ENCODE measurements around the gene TTC22. TPM values are rescaled to one million over a fixed set of nuclear protein-coding genes. Genes with fewer than 3 reads are reported as not detected.

Gene TTC22
- total and polyA plus RNA-seq, 12 donors: 0.06 to 1.0 (median 0.15) TPM; not detected in 5

- no peak for TF ChIP-seq CTCF (IDR thresholded peaks at IDR 0.05)
- Histone ChIP-seq H3K9me3 (peaks cover 0 to 32% (median 17%) of the 10 kb centered on the region in 11 donors), H3K4me3 (no peak overlapping the region), H3K27ac (no peak overlapping the region), H3K27me3 (no peaks in the 10 kb centered on the region), H3K36me3 (no peaks in the 10 kb centered on the region), H3K4me1 (no peaks in the 10 kb centered on the region)
- ATAC-seq (no peak), DNase-seq (no peak)
- intact Hi-C loops (cut with DNase I): loop anchor here in 6 of 10 donors (10.0 kb wide), 4 partner anchors 65 to 965 kb away; no protein-coding TSS in a partner anchor
Observed at GRCh38 chr1:54819733-54820132, 18.6 kb upstream of the TTC22 start.

GRCh38 chr1:54819195-54819536 lies 18.0 kb upstream of the TTC22 start:
- no peak overlapping the region for H3K27ac ChIP-seq
- intact Hi-C loops (cut with DNase I): loop anchor here in 6 of 10 donors (10.0 kb wide), 4 partner anchors 64 to 964 kb away; no protein-coding TSS in a partner anchor

GRCh38 chr1:54818461-54819194 lies 17.5 kb upstream of the TTC22 start:
- Histone ChIP-seq H3K4me1 (no peaks in the 10 kb centered on the region), H3K27ac (no peak overlapping the region), H3K4me3 (no peak overlapping the region), H3K27me3 (no peaks in the 10 kb centered on the region), H3K36me3 (no peaks in the 10 kb centered on the region), H3K9me3 (peaks cover 0 to 21% (median 8%) of the 10 kb centered on the region in 11 donors)
- intact Hi-C loops (cut with DNase I): loop anchor here in 6 of 10 donors (10.0 kb wide), 4 partner anchors 64 to 964 kb away; no protein-coding TSS in a partner anchor
- whole genome bisulfite sequencing, 2 donors: 65 to 67% methylated on average over 5 of the region's 5 CpGs
- TF ChIP-seq CTCF (IDR thresholded peaks at IDR 0.05): no peak
- DNase-seq (no peak), ATAC-seq (no peak)

More at GRCh38 chr1:54819195-54819536, 18.0 kb upstream of the TTC22 start:
- Histone ChIP-seq H3K36me3 (no peaks in the 10 kb centered on the region), H3K4me1 (no peaks in the 10 kb centered on the region), H3K27me3 (no peaks in the 10 kb centered on the region), H3K9me3 (peaks cover 0 to 27% (median 13%) of the 10 kb centered on the region in 11 donors), H3K4me3 (no peak overlapping the region)
- WGBS, 2 donors: 84 to 91% methylated on average over 4 of the region's 4 CpGs
- DNase-seq (no peak), ATAC-seq (no peak)
- no peak for TF ChIP-seq CTCF (IDR thresholded peaks at IDR 0.05)

GRCh38 chr1:54816951-54817350 lies 15.8 kb upstream of the TTC22 start:
- 85 to 93% methylated on average over 13 of the region's 13 CpGs for WGBS, 2 donors
- TF ChIP-seq CTCF (IDR thresholded peaks at IDR 0.05): no peak
- DNase-seq: no peak
- no peak for ATAC-seq
- no peaks in the 10 kb centered on the region for H3K36me3 ChIP-seq
- H3K27ac ChIP-seq: no peak overlapping the region
- no peaks in the 10 kb centered on the region for H3K4me1 ChIP-seq
- H3K27me3 ChIP-seq: no peaks in the 10 kb centered on the region
- no peak overlapping the region for H3K4me3 ChIP-seq
- H3K9me3 ChIP-seq: peaks cover 0 to 7% (median 0%) of the 10 kb centered on the region in 11 donors
- intact Hi-C loops (cut with DNase I): loop anchor here in 6 of 10 donors (10.0 kb wide), 4 partner anchors 62 to 962 kb away; no protein-coding TSS in a partner anchor
